Limb (tissue), 2 donors: ENCODE data around the gene TAF12.
"Not testable (repeated sequence)": the region's sequence is repeated elsewhere in the genome, so short reads cannot be mapped to it uniquely, and the experiment has no call there.

Experiments used
- DNase-seq, 2 donors: peaks; one replicate each; pipeline ENCODE4 v3.0.0-alpha.2; 2016; ENCODE audit errors: extremely low spot score in 2 of 2

TAF12 gene

DNA sequence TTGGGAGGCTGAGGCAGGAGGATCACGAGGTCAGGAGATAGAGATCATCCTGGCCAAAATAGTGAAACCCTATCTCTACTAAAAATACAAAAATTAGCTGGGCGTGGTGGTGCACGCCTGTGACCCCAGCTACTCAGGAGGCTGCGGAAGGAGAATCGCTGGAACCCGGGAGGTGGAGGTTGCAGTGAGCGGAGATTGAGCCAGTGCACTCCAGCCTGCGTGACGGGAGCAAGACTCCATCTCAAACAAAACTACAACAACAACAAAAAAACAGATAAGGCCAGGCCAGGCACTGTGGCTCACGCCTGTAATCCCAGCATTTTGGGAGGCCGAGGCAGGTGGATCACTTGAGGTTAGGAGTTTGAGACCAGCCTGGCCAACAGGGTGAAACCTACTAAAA, 2.5 kb upstream of the TAF12 start:
- DNase-seq = not testable (repeated sequence)

DNA sequence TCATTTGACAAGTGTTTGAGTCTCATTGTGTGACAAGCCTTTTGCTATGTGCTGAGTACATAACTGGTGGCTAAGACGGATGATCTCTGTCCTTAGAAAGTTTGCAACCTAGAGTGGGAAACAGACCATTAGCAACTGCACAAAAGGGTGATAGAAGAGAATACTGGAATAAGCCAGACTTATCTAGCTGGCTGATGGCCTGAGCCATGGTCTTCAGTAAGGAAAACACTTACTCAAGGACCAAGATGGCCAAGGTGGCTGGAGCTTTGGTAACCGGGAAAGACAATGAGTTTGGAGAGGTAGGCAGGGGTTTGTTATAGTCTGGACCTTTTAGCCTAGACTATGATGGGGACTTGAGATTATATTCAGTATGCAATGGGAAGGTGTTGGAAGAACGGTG, 1.6 kb upstream of the TAF12 start:
- no peak for DNase-seq

DNA sequence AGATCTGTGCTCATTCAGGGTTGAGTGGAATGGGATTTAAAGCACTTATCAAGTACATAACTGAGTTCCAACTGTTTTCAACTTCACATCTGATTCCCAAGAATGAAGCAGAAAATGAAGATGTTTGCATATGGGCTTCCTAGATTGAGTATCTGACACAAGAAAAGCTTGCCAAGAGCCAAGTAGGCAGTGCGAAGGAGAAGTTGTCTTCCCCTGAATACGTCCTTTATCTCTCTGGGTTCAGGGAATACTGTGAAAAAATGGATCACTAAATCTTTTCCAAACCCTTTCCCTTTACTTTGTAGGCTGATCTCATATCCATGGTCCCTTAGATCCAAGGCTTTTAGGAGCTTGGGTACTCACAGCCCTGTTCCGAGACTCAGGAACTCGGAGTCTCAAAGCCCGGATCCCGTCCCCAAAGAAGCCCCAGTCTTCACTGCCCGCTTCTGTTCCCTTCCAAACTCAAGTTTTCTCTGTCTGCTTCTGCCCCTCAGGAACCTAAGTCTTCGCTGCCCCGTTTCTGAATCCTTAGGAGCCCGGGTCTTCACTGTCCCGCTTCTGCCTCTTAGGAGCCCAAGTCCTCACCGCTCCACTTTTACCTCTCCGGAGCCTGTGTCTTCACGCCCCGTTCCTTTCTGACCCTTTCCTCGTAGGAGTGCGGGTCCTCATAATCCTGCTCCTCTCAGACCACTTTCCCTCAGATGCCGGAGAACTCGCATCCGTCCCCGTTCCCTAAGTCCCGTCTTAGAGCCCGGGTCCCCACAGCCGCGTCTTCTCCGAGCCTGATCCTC, 616 bp downstream of the TAF12 start:
- DNase-seq = peak in 1 of 2 donors; percentile 10

DNA sequence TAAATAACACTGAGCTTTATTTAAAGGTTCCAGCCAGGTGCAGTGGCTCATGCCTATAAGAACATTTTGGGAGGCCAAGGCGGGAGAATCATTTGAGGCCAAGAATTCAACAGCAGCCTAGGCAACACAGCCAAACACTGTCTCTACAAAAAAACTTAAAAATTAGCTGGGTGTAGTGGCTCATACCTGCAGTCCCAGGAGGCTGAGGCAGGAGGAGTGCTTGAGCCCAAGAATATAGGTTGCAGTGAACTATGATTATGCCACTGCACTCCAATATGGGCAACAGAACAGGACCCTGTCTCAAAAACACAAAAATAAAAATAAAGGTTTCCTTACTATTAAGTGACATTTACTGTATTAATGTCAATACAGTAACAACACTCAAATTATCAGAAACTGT, 2.1 kb downstream of the TAF12 start:
- DNase-seq = no peak

- no peak for DNase-seq
Observed at GRCh38 chr1:28632560-28632959, 10.3 kb downstream of the TAF12 start.

- DNase-seq = no peak
Observed at GRCh38 chr1:28631713-28632112, 11.2 kb downstream of the TAF12 start.

- DNase-seq = no peak
Observed at GRCh38 chr1:28613175-28613574, 29.7 kb downstream of the TAF12 start.

DNA sequence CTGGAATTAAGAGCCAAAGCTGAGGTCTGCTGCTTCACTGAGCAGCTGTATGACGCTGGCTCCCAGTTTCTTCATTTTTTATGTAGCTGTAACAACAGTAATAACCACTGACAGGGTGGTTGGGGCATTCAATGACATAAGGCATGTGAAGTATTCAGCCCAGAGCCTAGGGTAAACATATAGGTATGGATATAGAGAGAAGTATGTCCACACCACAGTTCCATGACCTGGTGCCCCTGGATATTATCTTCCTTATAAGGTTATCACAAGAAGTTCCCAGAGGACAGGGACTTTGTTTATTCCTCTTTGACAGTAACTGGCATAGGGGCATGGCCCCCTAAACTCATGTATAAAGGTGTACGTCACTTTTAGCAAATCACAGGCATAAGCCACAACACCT, 36.1 kb downstream of the TAF12 start:
- DNase-seq = no peak

- no peak for DNase-seq
Observed at GRCh38 chr1:28604962-28605361, 37.9 kb downstream of the TAF12 start.

- DNase-seq = no peak
Observed at GRCh38 chr1:28604411-28604810, 38.5 kb downstream of the TAF12 start.

DNA sequence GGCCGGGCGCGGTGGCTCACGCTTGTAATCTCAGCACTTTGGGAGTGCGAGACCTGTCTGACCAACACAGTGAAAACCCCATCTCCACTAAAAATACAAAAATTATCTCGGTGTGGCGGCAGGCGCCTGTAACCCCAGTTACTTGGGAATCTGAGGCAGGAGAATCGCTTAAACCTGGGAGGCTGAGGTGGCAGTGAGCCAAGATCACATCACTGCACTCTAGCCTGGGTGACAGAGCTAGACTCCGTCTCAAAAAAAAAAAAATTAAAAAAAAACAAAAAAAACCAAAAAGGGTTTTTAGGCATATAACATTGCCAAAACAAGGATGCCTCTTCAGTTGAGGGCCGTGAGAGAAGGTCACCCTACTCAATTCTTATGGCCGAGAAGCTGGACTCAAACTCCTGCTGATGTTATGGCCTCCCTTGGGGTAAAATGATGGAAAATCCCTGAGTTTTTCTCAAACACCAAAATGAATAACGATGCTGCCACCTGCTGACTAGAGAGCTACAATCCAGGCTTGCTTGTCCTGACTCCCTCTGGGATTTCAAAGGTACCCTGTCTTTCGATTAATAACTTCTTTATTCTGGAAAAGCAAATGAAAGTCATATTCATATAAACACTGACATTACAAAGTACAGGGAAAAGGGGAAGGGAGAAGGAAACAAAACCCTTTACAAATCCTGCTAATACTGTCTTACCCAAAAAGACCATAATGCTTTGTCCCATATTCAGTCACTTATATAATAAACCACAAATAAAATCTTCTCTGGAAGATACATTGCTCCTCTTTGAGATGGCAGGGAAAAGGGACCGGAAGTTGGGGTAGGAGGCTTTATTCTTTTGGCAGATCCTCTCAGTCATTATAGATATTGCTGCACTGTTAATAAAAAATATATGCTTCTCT, 40.1 kb downstream of the TAF12 start:
- DNase-seq = peak; percentile 68 to 78

DNA sequence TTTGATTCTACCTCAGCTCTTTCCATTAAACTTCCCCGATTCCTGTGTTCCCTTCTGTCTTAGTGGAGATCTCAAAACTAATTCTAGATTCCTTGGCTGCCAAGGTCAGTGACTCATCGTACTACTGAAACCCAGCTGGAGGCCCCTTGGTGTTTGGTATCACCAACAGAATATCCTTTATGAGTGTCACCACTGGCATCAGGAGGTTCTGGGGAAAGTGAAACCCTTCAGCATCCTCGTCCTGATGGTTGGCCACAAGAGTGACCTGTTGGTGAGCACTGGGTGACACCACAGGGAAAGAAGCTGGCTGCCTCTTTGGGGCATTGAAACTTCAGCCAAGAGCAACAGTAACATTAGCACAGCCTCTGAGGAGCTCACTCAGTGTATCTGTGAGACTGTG, 41.2 kb downstream of the TAF12 start:
- DNase-seq = no peak

- not testable (repeated sequence) for DNase-seq
Observed at GRCh38 chr1:28596276-28596675, 46.6 kb downstream of the TAF12 start.

DNA sequence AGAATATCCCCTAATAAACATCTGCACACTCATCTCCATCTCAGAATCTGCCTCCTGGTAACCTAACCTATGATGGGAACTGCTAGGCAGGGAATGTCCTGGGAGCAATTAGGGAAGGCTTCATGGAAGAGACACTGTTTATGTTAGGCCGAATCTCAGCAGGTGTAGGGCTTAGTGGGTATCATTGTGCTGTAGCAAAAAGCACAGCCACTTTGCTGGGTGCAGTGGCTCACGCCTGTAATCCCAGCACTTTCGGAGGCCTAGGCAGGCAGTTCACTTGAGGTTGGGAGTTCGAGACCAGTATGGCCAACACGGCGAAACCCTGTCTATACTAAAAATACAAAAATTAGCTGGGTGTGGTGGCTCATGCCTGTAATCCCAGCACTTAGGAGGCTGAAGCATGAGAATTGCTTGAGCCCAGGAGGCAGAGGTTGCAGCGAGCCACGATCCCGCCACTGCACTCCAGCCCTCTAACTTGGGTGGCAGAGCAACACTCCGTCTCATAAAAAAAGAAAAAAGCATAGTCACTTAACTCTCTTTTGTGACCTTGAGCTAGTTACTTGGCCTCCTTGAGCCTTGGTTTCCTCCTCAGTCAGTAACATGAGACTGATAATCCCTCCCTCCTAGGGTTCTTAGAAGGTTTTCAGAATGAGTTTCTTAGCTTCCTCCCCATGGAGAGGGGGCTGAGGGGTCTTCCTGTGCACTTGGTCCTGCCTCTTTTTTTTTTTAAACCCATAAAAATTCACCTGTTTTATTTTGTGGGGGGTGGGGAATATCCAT, 47.3 kb downstream of the TAF12 start:
- DNase-seq = no peak

- peak in 1 of 2 donors; percentile 32 for DNase-seq
Observed at GRCh38 chr1:28594686-28595411, 48.0 kb downstream of the TAF12 start.

- DNase-seq = not testable (repeated sequence)
Observed at GRCh38 chr1:28593988-28594356, 48.9 kb downstream of the TAF12 start.

- peak; percentile 9 to 60 for DNase-seq
Observed at GRCh38 chr1:28592321-28593071, 50.4 kb downstream of the TAF12 start.

DNA sequence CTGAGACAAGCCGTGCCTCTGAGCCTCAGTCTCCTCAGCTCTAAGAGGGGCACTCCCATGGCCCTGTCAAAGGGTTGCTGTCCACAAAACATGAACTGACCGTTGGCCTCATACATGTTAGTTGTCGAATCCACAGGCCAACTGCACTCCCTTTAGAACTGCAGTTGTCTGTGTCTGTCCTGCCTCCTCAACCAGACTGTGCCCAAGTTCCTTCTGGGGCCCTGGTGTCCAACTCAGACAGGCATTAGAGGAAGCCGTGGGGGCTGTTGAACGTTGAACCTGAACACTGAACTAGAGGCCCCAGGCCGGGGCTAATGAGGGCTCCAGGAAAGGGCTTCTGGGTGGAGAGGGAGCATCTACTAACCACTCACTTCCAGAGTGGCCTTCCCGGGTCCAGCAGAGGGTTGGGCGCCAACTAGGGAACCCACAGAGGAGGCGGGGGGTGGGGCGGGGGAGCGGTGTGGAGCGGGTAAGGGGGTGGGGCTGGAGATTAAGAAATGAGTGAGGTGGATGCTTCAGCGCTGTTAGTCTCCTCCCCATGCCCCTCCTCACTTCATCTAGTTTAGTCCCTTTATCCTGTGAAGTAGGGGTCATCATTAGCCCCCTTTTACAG, 51.1 kb downstream of the TAF12 start, which contains the start of gene RAB42:
Gene RAB42, plus strand, starts transcription at position 558 of the 613 bp plus-strand sequence. CDS start 247 bp downstream, outside the sequence.
- peak; percentile 27 to 53 for DNase-seq

DNA sequence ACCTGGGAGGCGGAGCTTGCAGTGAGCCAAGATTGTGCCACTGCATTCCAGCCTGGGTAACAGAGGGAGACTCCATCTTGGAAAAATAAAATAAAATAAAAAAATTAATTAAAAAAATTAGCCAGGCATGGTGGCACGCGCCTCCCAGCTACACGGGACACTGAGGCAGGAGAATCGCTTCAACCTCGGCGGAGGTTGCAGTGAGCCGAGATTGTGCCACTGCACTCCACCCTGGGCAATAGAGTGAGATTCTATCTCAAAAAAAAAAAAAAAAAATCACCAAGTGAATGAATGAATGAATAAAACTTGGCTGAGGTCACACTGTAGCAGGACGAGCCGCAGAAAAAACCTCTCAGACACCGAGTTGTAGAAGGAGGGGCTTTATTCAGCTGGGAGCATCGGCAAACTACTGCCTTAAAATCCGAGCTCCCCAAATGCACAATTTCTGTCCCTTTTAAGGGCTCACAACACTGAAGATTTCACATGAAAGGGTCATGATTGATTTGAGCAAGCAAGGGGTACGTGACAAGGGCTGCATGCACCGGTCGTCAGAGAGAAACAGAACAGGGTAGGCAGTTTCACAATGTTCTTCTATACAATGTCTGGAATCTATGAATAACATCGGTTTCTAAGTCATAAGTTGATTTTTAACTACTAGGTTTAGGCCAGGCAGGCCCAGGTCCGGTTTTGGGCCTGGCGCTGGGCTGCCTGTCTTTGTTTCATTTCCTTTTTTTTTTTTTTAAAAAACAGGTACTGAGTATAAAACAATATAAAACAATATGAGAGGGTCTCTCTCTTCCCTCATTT, 56.1 kb downstream of the TAF12 start:
- not testable (repeated sequence) for DNase-seq
